WTC11 (cell line): Measurements from ENCODE around the gene KRTAP20-3.

Experiments
- CTCF ChIP-seq: fragments of 200-600 bp; IDR thresholded peaks from 2 replicates; pipeline ENCODE4 v1.8.0; 2022; ENCODE audit warnings: antibody characterized with exemption
- ESRRA ChIP-seq: sonication (generic); formaldehyde crosslinking; IDR thresholded peaks from 2 replicates; pipeline ENCODE4 v1.8.1; 2022; ENCODE audit warnings: mild to moderate bottlenecking, missing genetic modification reagents, borderline replicate concordance
- FOXJ3 ChIP-seq: sonication (generic); formaldehyde crosslinking; IDR thresholded peaks from 2 replicates; pipeline ENCODE4 v1.9.0; 2021; ENCODE audit warnings: missing genetic modification reagents, mild to moderate bottlenecking, borderline replicate concordance
- GABPB1 ChIP-seq: sonication (generic); formaldehyde crosslinking; IDR thresholded peaks from 2 replicates; pipeline ENCODE4 v1.8.1; 2023; ENCODE audit warnings: mild to moderate bottlenecking, missing genetic modification reagents
- HMGXB4 ChIP-seq: sonication (generic); formaldehyde crosslinking; IDR thresholded peaks from 2 replicates; pipeline ENCODE4 v1.8.1; 2023; ENCODE audit warnings: mild to moderate bottlenecking, moderate library complexity, missing genetic modification reagents
- NR2C2 ChIP-seq: sonication (generic); formaldehyde crosslinking; IDR thresholded peaks from 2 replicates; pipeline ENCODE4 v1.8.0; 2022; ENCODE audit warnings: mild to moderate bottlenecking, missing genetic modification reagents
- SP1 ChIP-seq: sonication (generic); formaldehyde crosslinking; conservative IDR thresholded peaks from 2 replicates; pipeline ENCODE4 v1.8.1; 2022; ENCODE audit warnings: missing genetic modification reagents
- USF2 ChIP-seq: sonication (generic); formaldehyde crosslinking; IDR thresholded peaks from 2 replicates; pipeline ENCODE4 v1.8.1; 2023; ENCODE audit warnings: mild to moderate bottlenecking, missing genetic modification reagents, moderate library complexity

GRCh38 chr21:30684506-30684905, 41.8 kb downstream of the KRTAP20-3 start:
- no peak for TF ChIP-seq CTCF
- TF ChIP-seq GABPB1 (CRISPR knock-in tag), result no peak
- no peak for TF ChIP-seq HMGXB4
- no peak for TF ChIP-seq NR2C2
- TF ChIP-seq USF2, result no peak
- no peak for TF ChIP-seq SP1 (CRISPR knock-in tag)
- no peak for TF ChIP-seq FOXJ3
- no peak for TF ChIP-seq ESRRA
